ENCODE results near the gene TRAF3IP1.

DNA sequence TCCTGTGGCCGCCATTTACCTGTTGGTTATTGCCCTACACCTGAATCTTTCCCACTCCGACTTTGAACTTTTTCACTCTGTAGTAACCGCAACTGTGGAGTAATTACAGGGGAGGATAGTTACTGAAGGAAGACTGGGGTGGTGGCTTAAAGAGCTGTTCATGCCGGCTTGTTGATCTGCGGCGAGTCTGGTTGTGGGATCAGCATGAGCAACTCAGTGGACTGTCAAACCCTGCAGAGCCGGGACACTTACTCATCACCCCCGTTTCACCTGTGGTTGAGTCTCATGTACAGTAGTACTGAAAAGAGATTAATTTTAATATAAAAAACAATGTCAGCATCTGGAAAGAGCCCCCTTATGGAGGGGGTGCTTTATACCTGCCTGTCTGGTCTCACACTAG is 108.5 kb downstream of the TRAF3IP1 start:
- TF ChIP-seq ELF4 (IDR thresholded peaks at IDR 0.05) (no peak), SUZ12 (IDR thresholded peaks at IDR 0.05) (no peak), HDGF (IDR thresholded peaks at IDR 0.05; ENCODE audit: borderline replicate concordance) (no peak), ARNT (IDR thresholded peaks at IDR 0.05) (no peak), L3MBTL2 (conservative IDR thresholded peaks at IDR 0.05) (no peak), FOXA1 (IDR thresholded peaks at IDR 0.05) (no peak), NFRKB (IDR thresholded peaks at IDR 0.05) (no peak), FOXM1 (IDR thresholded peaks at IDR 0.05; ENCODE audit: borderline replicate concordance) (no peak), FOXK2 (IDR thresholded peaks at IDR 0.05) (no peak), CTBP1 (IDR thresholded peaks at IDR 0.05; ENCODE audit: borderline replicate concordance) (no peak), SP1 (IDR thresholded peaks at IDR 0.05) (no peak), BHLHE40 (IDR thresholded peaks at IDR 0.05; ENCODE audit: borderline replicate concordance) (no peak), ZNF384 (IDR thresholded peaks at IDR 0.05) (no peak)
- TF ChIP-seq, protein P1, sequence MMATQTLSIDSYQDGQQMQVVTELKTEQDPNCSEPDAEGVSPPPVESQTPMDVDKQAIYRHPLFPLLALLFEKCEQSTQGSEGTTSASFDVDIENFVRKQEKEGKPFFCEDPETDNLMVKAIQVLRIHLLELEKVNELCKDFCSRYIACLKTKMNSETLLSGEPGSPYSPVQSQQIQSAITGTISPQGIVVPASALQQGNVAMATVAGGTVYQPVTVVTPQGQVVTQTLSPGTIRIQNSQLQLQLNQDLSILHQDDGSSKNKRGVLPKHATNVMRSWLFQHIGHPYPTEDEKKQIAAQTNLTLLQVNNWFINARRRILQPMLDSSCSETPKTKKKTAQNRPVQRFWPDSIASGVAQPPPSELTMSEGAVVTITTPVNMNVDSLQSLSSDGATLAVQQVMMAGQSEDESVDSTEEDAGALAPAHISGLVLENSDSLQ (IDR thresholded peaks at IDR 0.05): no peak
